Measurements from ENCODE around the gene FGGY. TPM values are rescaled to one million over a fixed set of nuclear protein-coding genes. Genes with fewer than 3 reads are reported as not detected.
"Not testable (repeated sequence)": the region's sequence is repeated elsewhere in the genome, so short reads cannot be mapped to it uniquely, and the experiment has no call there.

The FGGY gene, protein sequence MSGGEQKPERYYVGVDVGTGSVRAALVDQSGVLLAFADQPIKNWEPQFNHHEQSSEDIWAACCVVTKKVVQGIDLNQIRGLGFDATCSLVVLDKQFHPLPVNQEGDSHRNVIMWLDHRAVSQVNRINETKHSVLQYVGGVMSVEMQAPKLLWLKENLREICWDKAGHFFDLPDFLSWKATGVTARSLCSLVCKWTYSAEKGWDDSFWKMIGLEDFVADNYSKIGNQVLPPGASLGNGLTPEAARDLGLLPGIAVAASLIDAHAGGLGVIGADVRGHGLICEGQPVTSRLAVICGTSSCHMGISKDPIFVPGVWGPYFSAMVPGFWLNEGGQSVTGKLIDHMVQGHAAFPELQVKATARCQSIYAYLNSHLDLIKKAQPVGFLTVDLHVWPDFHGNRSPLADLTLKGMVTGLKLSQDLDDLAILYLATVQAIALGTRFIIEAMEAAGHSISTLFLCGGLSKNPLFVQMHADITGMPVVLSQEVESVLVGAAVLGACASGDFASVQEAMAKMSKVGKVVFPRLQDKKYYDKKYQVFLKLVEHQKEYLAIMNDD
- total RNA-seq, result 52.2 TPM

DNA sequence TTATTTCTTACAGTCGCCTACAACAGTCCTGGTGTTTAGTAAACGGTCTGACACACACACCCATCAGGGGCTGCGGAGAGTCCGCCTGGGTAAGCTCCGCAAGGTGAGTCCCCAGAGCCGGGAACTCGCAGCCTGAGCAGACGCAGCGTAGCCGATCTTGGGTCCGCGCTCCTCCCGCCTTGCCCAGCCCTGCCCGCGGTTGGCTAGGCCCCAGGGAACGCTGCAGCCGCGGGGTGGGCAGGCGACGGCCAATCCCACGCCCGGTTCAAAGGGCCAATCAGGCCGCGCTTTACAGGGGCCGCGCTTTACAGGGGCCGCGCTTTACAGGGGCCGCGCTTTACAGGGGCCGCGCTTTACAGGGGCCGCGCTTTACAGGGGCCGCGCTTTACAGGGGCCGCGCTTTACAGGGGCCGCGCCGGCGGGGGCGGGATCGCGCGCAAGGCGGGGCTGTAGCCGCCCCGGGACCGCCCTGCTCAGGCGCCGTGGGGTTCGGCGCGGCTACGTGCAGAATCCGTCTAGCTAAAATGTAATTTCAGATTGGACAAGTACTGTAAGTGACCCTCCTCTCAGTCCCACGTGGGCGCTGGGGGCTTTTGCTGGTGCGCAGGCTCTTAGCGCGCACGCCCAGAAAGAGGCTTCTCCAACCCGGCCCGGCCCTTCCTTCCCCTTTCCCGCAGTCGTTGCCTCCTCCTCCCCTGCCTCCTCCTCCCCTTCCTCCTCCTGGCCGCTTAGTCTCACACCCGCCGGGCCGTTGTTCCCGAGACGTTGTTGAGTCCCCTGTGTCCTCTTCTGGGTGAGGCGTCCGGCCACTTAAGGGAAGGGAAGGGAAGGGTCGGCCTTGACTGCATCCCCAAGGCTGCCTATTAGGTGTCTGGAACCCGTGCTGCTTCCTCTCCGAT, at the start of gene FGGY:
FGGY (plus strand) TSS at position 737 of the 899 bp plus-strand sequence. CDS start 24,456 bp downstream, outside the sequence.
- Histone ChIP-seq H3K4me1 (ENCODE audit: control insufficient read depth in 3 of 3, insufficient read depth in 3 of 3, low read length in 3 of 3) (peaks cover 18 to 50% (median 32%) of the 10 kb centered on the region in 3 donors), H3K36me3 (ENCODE audit: control insufficient read depth in 3 of 3, insufficient read depth in 3 of 3, low read length in 3 of 3) (no peaks in the 10 kb centered on the region), H3K9ac (ENCODE audit: low read depth in 1 of 3, low read length in 3 of 3) (peak within 1 kb of the TSS; percentile 99 to 100 (median 99)), H3K9me3 (ENCODE audit: control insufficient read depth in 3 of 3, low read length in 3 of 3) (no peaks in the 10 kb centered on the region), H3K4me3 (ENCODE audit: low read length in 3 of 3) (peak within 1 kb of the TSS; percentile 95 to 99 (median 95)), H3K27me3 (ENCODE audit: control insufficient read depth in 3 of 3, insufficient read depth in 3 of 3, low read length in 3 of 3) (no peaks in the 10 kb centered on the region), H3K27ac (ENCODE audit: low read depth, low read length) (peak within 1 kb of the TSS; percentile 100)

DNA sequence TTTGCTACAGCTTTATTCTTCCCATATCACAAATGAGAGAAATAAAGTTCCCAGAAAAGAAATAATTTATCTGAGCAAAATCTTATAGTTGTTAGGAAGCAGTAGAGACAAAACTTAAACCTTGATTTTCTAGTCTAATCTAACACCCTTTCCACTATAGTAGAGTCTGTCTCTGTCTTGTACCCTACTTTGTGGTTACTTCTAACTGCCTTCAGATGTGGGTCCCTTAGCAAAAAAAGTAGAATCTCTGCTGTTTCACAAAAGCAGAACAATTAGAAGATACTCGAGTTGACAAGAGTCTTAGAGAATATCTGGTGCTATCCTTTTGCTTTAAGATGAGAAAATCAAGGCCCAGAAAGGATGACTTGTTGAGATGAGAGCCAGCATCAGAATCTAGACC, 48.1 kb upstream of the FGGY start:
- Histone ChIP-seq H3K9ac (ENCODE audit: low read depth in 1 of 3, low read length in 3 of 3) (no peak overlapping the region), H3K36me3 (ENCODE audit: control insufficient read depth in 3 of 3, insufficient read depth in 3 of 3, low read length in 3 of 3) (no peaks in the 10 kb centered on the region), H3K4me1 (ENCODE audit: control insufficient read depth in 3 of 3, insufficient read depth in 3 of 3, low read length in 3 of 3) (no peaks in the 10 kb centered on the region), H3K27me3 (ENCODE audit: control insufficient read depth in 3 of 3, insufficient read depth in 3 of 3, low read length in 3 of 3) (no peaks in the 10 kb centered on the region), H3K27ac (ENCODE audit: low read depth, low read length) (peak overlapping the region; percentile 57), H3K4me3 (ENCODE audit: low read length in 3 of 3) (no peak overlapping the region), H3K9me3 (ENCODE audit: control insufficient read depth in 3 of 3, low read length in 3 of 3) (no peaks in the 10 kb centered on the region)

DNA sequence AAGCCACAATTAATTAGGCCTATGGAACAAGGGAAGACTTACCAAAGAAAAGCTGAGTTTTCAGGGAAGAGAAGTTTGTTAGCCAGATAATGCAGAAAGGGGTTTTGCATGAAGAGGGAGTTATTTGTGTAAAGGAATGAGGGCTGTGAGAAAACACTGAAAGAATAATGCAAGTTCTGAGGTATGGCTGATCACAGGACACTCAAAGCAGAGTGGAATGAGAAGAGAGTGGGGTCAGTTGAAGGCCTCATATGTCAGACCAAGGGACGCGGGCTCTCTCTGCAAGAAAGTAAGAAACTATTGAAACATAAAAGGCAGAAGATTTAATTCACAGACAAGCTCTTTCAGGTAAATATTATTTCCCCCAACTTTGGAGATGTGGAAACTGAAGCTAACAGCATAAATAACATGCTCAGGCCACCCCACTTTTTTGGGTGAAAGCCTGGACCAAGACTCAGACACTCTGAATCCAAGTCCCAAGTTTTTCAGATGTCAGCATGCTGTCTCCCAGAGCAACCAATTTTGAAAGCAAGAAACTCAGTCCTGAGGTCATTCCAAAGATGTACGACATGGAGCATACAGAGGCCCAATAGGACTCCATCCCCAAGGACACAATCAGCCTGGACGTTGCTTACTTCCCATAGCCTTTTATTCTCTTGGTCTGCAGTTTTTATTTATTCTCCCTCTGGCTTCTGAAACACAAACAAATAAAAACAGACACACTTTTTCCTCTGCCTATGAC, 47.3 kb upstream of the FGGY start:
- H3K36me3 ChIP-seq (ENCODE audit: control insufficient read depth in 3 of 3, insufficient read depth in 3 of 3, low read length in 3 of 3), result no peaks in the 10 kb centered on the region
- H3K9me3 ChIP-seq (ENCODE audit: control insufficient read depth in 3 of 3, low read length in 3 of 3), result no peaks in the 10 kb centered on the region
- no peak overlapping the region for H3K9ac ChIP-seq (ENCODE audit: low read depth in 1 of 3, low read length in 3 of 3)
- no peaks in the 10 kb centered on the region for H3K4me1 ChIP-seq (ENCODE audit: control insufficient read depth in 3 of 3, insufficient read depth in 3 of 3, low read length in 3 of 3)
- H3K27ac ChIP-seq (ENCODE audit: low read depth, low read length), result peak overlapping the region; percentile 57
- no peak overlapping the region for H3K4me3 ChIP-seq (ENCODE audit: low read length in 3 of 3)
- H3K27me3 ChIP-seq (ENCODE audit: control insufficient read depth in 3 of 3, insufficient read depth in 3 of 3, low read length in 3 of 3), result no peaks in the 10 kb centered on the region

DNA sequence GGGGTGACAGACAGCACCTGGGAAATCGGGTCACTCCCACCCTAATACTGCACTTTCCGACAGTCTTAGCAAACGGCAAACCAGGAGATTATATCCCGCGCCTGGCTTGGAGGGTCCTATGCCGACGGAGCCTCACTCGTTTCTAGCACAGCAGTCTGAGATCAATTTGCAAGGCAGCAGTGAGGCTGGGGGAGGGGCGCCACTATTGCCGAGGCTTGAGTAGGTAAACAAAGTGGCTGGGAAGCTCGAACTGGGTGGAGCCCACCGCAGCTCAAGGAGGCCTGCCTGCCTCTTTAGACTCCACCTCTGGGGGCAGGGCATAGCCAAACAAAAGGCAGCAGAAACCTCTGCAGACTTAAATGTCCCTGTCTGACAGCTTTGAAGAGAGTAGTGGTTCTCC, 45.8 kb upstream of the FGGY start:
- not testable (repeated sequence) for H3K9me3 ChIP-seq (ENCODE audit: control insufficient read depth in 3 of 3, low read length in 3 of 3); H3K36me3 ChIP-seq (ENCODE audit: control insufficient read depth in 3 of 3, insufficient read depth in 3 of 3, low read length in 3 of 3); H3K27me3 ChIP-seq (ENCODE audit: control insufficient read depth in 3 of 3, insufficient read depth in 3 of 3, low read length in 3 of 3); H3K9ac ChIP-seq (ENCODE audit: low read depth in 1 of 3, low read length in 3 of 3); H3K4me3 ChIP-seq (ENCODE audit: low read length in 3 of 3); H3K4me1 ChIP-seq (ENCODE audit: control insufficient read depth in 3 of 3, insufficient read depth in 3 of 3, low read length in 3 of 3); H3K27ac ChIP-seq (ENCODE audit: low read depth, low read length)

DNA sequence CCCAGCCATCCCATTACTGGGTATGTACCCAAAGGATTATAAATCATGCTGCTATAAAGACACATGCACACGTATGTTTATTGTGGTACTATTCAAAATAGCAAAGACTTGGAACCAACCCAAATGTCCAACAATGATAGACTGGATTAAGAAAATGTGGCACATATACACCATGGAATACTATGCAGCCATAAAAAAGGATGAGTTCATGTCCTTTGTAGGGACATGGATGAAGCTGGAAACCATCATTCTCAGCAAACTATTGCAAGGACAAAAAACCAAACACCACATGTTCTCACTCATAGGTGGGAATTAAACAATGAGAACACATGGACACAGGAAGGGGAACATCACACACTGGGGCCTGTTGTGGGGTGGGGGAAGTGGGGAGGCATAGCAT, 40.5 kb upstream of the FGGY start:
- H3K4me3 ChIP-seq (ENCODE audit: low read length in 3 of 3); H3K36me3 ChIP-seq (ENCODE audit: control insufficient read depth in 3 of 3, insufficient read depth in 3 of 3, low read length in 3 of 3); H3K9me3 ChIP-seq (ENCODE audit: control insufficient read depth in 3 of 3, low read length in 3 of 3); H3K27ac ChIP-seq (ENCODE audit: low read depth, low read length); H3K4me1 ChIP-seq (ENCODE audit: control insufficient read depth in 3 of 3, insufficient read depth in 3 of 3, low read length in 3 of 3); H3K27me3 ChIP-seq (ENCODE audit: control insufficient read depth in 3 of 3, insufficient read depth in 3 of 3, low read length in 3 of 3); H3K9ac ChIP-seq (ENCODE audit: low read depth in 1 of 3, low read length in 3 of 3): not testable (repeated sequence)

DNA sequence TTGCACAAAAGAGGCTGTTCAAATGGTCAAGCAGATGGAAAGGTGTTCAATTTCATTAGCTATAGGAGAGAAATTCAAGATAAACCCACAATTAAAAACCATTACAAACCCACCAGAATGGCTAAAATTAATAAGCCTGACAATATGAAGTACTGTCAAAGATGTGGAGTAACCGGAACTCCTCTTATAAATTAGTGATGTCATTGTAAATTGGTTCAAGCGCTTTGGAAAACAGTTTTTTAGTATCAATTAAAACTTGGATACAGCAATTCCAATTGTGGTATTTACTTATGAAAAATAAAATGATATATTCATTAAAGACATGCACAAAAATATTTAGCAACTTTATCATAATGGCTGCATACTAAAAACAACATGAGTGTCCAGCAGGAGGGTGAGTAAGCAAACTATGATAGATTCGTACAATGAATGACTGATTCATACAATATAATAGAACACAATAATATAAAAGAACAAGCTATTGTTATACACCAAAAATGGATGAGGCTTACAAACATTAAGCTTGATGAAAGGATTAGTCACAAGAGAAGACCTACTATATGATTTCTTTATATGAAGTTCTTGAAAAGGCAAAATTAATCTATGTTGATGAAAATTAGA, 38.4 kb upstream of the FGGY start:
- no peaks in the 10 kb centered on the region for H3K27me3 ChIP-seq (ENCODE audit: control insufficient read depth in 3 of 3, insufficient read depth in 3 of 3, low read length in 3 of 3)
- H3K9ac ChIP-seq (ENCODE audit: low read depth in 1 of 3, low read length in 3 of 3), result no peak overlapping the region
- H3K9me3 ChIP-seq (ENCODE audit: control insufficient read depth in 3 of 3, low read length in 3 of 3), result no peaks in the 10 kb centered on the region
- H3K4me3 ChIP-seq (ENCODE audit: low read length in 3 of 3), result no peak overlapping the region
- H3K4me1 ChIP-seq (ENCODE audit: control insufficient read depth in 3 of 3, insufficient read depth in 3 of 3, low read length in 3 of 3), result peaks cover 6 to 13% (median 6%) of the 10 kb centered on the region in 3 donors
- H3K36me3 ChIP-seq (ENCODE audit: control insufficient read depth in 3 of 3, insufficient read depth in 3 of 3, low read length in 3 of 3), result no peaks in the 10 kb centered on the region
- no peak overlapping the region for H3K27ac ChIP-seq (ENCODE audit: low read depth, low read length)

DNA sequence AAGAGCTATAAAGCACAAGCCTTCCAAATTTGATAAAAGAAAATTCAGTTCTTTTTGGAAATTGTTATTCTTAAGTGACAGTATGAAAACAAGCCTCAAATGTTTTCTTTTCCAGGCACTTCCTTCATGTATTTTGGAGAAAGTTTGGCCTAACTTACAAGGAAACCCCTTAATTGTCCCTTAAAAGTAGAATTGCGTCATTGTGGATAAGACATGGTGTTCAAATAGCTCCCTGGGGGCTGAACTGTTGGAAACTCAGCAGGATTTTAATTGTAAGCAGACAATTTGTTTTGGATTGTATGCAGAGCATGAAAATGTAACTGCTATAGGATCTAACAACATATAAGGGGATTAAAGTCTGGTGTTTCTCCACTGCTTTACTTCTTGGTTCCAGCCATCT, 35.4 kb upstream of the FGGY start:
- Histone ChIP-seq H3K4me1 (ENCODE audit: control insufficient read depth in 3 of 3, insufficient read depth in 3 of 3, low read length in 3 of 3) (peaks cover 6 to 13% (median 6%) of the 10 kb centered on the region in 3 donors), H3K36me3 (ENCODE audit: control insufficient read depth in 3 of 3, insufficient read depth in 3 of 3, low read length in 3 of 3) (no peaks in the 10 kb centered on the region), H3K4me3 (ENCODE audit: low read length in 3 of 3) (no peak overlapping the region), H3K9ac (ENCODE audit: low read depth in 1 of 3, low read length in 3 of 3) (no peak overlapping the region), H3K27me3 (ENCODE audit: control insufficient read depth in 3 of 3, insufficient read depth in 3 of 3, low read length in 3 of 3) (no peaks in the 10 kb centered on the region), H3K27ac (ENCODE audit: low read depth, low read length) (no peak overlapping the region), H3K9me3 (ENCODE audit: control insufficient read depth in 3 of 3, low read length in 3 of 3) (no peaks in the 10 kb centered on the region)

DNA sequence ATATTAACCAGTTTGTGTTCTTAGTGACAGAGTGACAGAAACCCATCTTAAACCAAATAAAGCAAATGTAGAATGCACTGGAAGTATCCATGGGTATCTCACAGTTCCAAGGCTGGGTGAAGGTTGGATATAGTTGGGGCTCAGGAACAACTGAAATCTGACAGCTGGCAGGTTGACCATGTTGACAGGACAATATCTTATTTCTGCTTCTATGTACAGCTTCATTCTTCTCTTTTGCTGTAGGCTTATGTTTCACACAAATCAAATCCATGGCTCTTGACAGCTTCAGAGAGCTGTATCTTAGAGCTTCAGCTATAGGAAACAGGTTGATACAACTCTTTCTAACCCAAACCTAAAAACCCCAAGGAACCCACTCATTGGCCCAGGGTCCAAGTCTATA, 34.3 kb upstream of the FGGY start:
- Histone ChIP-seq H3K27ac (ENCODE audit: low read depth, low read length) (no peak overlapping the region), H3K4me1 (ENCODE audit: control insufficient read depth in 3 of 3, insufficient read depth in 3 of 3, low read length in 3 of 3) (peaks cover 6 to 18% (median 6%) of the 10 kb centered on the region in 3 donors), H3K9me3 (ENCODE audit: control insufficient read depth in 3 of 3, low read length in 3 of 3) (no peaks in the 10 kb centered on the region)

DNA sequence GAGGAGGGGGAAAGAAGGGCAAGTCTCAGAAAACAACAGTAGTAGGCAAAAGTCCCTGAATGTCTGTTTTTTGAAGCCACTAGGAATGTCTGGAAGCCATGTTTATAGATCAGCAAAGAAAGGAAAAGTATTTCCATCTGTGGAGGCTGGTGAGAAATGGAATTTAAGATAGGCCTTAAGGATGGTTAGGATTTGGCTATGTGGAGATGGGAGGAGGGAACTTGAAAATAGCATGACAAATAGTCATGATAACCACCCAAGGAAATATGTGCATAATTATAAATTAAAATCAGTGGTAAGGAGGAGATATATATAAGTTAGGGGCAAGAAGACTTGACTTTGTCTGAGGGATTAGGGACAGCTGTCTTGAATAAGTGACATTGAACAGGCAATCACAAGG, 33.8 kb upstream of the FGGY start:
- Histone ChIP-seq H3K9me3 (ENCODE audit: control insufficient read depth in 3 of 3, low read length in 3 of 3) (no peaks in the 10 kb centered on the region), H3K9ac (ENCODE audit: low read depth in 1 of 3, low read length in 3 of 3) (no peak overlapping the region), H3K4me1 (ENCODE audit: control insufficient read depth in 3 of 3, insufficient read depth in 3 of 3, low read length in 3 of 3) (peaks cover 6 to 18% (median 6%) of the 10 kb centered on the region in 3 donors), H3K36me3 (ENCODE audit: control insufficient read depth in 3 of 3, insufficient read depth in 3 of 3, low read length in 3 of 3) (no peaks in the 10 kb centered on the region), H3K27ac (ENCODE audit: low read depth, low read length) (no peak overlapping the region), H3K4me3 (ENCODE audit: low read length in 3 of 3) (no peak overlapping the region), H3K27me3 (ENCODE audit: control insufficient read depth in 3 of 3, insufficient read depth in 3 of 3, low read length in 3 of 3) (no peaks in the 10 kb centered on the region)

More for the DNA sequence above, 34.3 kb upstream of the FGGY start:
- no peak overlapping the region for H3K4me3 ChIP-seq (ENCODE audit: low read length in 3 of 3)
- H3K27me3 ChIP-seq (ENCODE audit: control insufficient read depth in 3 of 3, insufficient read depth in 3 of 3, low read length in 3 of 3), result no peaks in the 10 kb centered on the region
- no peak overlapping the region for H3K9ac ChIP-seq (ENCODE audit: low read depth in 1 of 3, low read length in 3 of 3)
- H3K36me3 ChIP-seq (ENCODE audit: control insufficient read depth in 3 of 3, insufficient read depth in 3 of 3, low read length in 3 of 3), result no peaks in the 10 kb centered on the region
